Thoracic aorta (tissue), 2 donors: Measurements from ENCODE around the gene SAMD10. TPM values are rescaled to one million over a fixed set of nuclear protein-coding genes. Genes with fewer than 3 reads are reported as not detected.

Experiments
- ATAC-seq: fragments of 150-250 bp; one replicate; pipeline ENCODE4 v1.8.0; 2017; ENCODE audit warnings: low read depth; ENCODE audit not compliant: insufficient number of reproducible peaks, low FRiP score
- DNase-seq: peaks from one replicate; pipeline ENCODE4 v3.0.0-alpha.2; 2020; ENCODE audit warnings: low spot score
- H3K27ac ChIP-seq, 2 donors: fragments of 200-600 bp; sonication (generic); 1 replicate in 1 of 2; 2 replicates in 1 of 2; pipeline ENCODE4 v1.5.1; 2016; ENCODE audit warnings: mild to moderate bottlenecking in 2 of 2, moderate library complexity in 2 of 2
- H3K27me3 ChIP-seq: fragments of 200-600 bp; sonication (generic); replicated peaks from 2 replicates; pipeline ENCODE4 v1.6.0; 2016; ENCODE audit warnings: mild to moderate bottlenecking; ENCODE audit not compliant: insufficient read depth
- H3K36me3 ChIP-seq: fragments of 200-600 bp; sonication (generic); one replicate; pipeline ENCODE4 v1.5.1; 2016
- H3K4me1 ChIP-seq, 2 donors: fragments of 200-600 bp; sonication (generic); 1 replicate in 1 of 2; 2 replicates in 1 of 2; pipeline versions ENCODE4 v1.5.1 to v1.6.0; 2016; ENCODE audit warnings: low read depth in 2 of 2, mild to moderate bottlenecking in 1 of 2; ENCODE audit not compliant: control insufficient read depth in 1 of 2
- H3K4me3 ChIP-seq: fragments of 200-600 bp; sonication (generic); 2 replicates; pipeline ENCODE4 v1.5.1; 2016; ENCODE audit warnings: mild to moderate bottlenecking
- H3K9me3 ChIP-seq: fragments of 200-600 bp; sonication (generic); 2 replicates; pipeline ENCODE4 v1.5.1; 2016
- total RNA-seq, 2 donors: library from RNA; depleted of rRNA; stranded (reverse); fragments of >200 nt; gene quantifications; one replicate each; pipeline versions ENCODE4 v1.1.0 to v1.2.3, GENCODE V29; 2016
- TF ChIP-seq, protein P1 (sequence below): fragments of 200-600 bp; sonication (generic); IDR thresholded peaks from one replicate; pipeline ENCODE4 v1.5.1; 2019; ENCODE audit warnings: antibody characterized with exemption

Gene SAMD10
- total RNA-seq, 2 donors from 2014 or later = 0.78 to 3.0 TPM

DNA sequence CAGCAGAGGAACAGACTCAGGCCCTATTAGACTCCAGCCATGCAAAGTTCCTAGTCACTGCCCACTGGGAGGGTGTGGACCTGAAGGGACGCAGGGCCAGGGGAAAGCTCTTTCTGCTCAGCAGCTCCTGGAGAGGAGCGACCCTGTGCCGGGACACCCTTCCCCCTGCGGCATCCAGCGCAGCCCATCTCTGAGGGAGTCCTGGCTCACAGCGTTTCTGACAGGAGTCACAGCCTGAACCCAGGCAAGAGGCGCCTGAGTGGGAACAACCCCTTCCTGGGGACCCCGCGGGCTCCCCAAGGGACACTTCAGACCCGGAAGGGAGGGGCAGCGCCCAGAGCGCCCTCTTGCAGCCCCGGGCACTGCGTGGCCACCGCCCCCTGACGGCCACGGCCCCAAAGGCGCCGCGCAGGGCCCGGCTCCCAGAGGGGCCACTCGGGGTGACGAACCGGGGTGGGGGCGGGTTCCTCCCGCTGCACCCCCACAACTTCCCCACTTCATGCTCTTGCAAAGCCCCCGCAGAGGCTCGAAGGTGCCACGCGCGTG, 24.1 kb downstream of the SAMD10 start:
- no peak for DNase-seq
- no peaks in the 10 kb centered on the region for H3K27me3 ChIP-seq
- H3K4me3 ChIP-seq = peak overlapping the region; percentile 93
- no peak for ATAC-seq
- peak overlapping the region; percentile 72 to 78 for H3K27ac ChIP-seq
- H3K9me3 ChIP-seq = no peaks in the 10 kb centered on the region
- H3K4me1 ChIP-seq = peaks cover 35 to 48% of the 10 kb centered on the region in 2 donors
- TF ChIP-seq, protein P1, sequence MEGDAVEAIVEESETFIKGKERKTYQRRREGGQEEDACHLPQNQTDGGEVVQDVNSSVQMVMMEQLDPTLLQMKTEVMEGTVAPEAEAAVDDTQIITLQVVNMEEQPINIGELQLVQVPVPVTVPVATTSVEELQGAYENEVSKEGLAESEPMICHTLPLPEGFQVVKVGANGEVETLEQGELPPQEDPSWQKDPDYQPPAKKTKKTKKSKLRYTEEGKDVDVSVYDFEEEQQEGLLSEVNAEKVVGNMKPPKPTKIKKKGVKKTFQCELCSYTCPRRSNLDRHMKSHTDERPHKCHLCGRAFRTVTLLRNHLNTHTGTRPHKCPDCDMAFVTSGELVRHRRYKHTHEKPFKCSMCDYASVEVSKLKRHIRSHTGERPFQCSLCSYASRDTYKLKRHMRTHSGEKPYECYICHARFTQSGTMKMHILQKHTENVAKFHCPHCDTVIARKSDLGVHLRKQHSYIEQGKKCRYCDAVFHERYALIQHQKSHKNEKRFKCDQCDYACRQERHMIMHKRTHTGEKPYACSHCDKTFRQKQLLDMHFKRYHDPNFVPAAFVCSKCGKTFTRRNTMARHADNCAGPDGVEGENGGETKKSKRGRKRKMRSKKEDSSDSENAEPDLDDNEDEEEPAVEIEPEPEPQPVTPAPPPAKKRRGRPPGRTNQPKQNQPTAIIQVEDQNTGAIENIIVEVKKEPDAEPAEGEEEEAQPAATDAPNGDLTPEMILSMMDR = no peak
- H3K36me3 ChIP-seq = peaks cover 8% of the 10 kb centered on the region

DNA sequence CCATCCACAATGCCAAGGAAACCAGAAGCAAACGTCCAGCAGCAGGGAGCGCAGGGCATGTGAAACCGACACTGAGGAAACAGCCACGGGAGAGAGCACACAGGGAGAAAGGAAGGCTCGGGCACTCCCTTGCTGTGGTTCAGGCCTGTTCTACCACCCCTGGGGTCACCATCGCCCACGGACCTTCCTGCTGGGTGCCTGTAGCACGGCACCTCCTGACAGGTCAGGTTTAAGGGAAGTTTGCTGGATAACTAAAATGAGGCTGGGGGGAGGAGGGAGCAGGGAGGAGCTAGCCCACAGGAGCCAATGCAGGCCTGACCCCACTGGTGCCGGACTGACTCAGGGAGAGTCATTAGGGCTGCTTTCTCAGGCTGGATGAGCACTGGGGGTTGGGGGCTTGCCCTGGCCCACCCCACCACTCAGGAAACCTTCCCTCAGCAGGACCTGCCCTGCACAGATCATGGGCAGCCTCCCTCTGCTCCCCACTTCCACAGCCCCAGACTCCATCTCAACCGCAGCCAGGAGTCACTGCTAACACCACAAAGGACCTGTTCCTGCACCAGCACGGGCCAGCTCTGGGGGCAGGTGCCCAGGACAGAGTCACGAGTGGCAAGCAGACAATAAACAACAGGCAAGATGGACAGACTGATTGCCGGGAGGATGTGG, 25.5 kb downstream of the SAMD10 start:
- ATAC-seq = no peak
- Histone ChIP-seq H3K27me3 (no peaks in the 10 kb centered on the region), H3K9me3 (no peaks in the 10 kb centered on the region), H3K27ac (no peak overlapping the region), H3K4me1 (peaks cover 45 to 62% of the 10 kb centered on the region in 2 donors), H3K4me3 (peak overlapping the region; percentile 16), H3K36me3 (peaks cover 2% of the 10 kb centered on the region)
- DNase-seq = no peak
- TF ChIP-seq, protein P1 = no peak

DNA sequence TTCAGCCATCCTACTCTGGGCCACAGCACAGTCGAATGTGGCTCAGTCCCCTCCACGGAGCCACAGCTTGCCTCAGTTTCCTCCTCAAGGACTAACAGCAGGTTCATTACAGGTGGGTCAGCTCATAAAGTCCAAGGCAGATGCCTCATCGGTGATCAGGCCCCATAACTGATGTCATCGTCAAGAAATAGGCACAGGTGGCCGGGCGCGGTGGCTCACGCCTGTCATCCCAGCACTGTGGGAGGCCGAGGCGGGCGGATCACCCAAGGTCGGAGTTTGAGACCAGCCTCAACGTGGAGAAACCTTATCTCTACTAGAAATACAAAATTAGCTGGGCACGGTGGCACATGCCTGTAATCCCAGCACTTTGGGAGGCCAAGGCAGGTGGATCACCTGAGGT, 26.7 kb downstream of the SAMD10 start:
- ATAC-seq = no peak
- no peak for DNase-seq
- no peaks in the 10 kb centered on the region for H3K9me3 ChIP-seq
- no peaks in the 10 kb centered on the region for H3K27me3 ChIP-seq
- H3K4me1 ChIP-seq = peaks cover 54 to 73% of the 10 kb centered on the region in 2 donors
- TF ChIP-seq, protein P1 = no peak
- no peak overlapping the region for H3K27ac ChIP-seq
- no peaks in the 10 kb centered on the region for H3K36me3 ChIP-seq
- no peak overlapping the region for H3K4me3 ChIP-seq

DNA sequence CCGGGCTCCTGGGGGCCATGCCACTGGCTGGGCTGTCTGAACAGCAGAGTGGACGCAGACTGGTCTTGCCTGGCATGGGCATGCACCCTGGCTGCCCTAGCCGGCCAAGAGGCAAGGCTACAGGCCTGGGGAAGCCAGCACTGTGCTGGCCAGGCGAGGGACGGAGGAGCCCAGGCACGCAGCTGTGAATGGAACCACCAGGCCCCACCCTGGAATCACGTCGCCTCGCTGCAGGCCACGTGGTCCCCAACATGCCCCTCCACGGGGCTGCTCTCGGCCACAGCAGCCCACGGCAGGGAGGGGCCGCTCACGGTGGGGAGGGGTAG, 27.3 kb downstream of the SAMD10 start:
- ATAC-seq (no peak), DNase-seq (no peak)
- Histone ChIP-seq H3K27ac (no peak overlapping the region), H3K9me3 (no peaks in the 10 kb centered on the region), H3K4me3 (no peak overlapping the region), H3K4me1 (peaks cover 52 to 73% of the 10 kb centered on the region in 2 donors), H3K27me3 (no peaks in the 10 kb centered on the region), H3K36me3 (no peaks in the 10 kb centered on the region)
- TF ChIP-seq, protein P1 = no peak

DNA sequence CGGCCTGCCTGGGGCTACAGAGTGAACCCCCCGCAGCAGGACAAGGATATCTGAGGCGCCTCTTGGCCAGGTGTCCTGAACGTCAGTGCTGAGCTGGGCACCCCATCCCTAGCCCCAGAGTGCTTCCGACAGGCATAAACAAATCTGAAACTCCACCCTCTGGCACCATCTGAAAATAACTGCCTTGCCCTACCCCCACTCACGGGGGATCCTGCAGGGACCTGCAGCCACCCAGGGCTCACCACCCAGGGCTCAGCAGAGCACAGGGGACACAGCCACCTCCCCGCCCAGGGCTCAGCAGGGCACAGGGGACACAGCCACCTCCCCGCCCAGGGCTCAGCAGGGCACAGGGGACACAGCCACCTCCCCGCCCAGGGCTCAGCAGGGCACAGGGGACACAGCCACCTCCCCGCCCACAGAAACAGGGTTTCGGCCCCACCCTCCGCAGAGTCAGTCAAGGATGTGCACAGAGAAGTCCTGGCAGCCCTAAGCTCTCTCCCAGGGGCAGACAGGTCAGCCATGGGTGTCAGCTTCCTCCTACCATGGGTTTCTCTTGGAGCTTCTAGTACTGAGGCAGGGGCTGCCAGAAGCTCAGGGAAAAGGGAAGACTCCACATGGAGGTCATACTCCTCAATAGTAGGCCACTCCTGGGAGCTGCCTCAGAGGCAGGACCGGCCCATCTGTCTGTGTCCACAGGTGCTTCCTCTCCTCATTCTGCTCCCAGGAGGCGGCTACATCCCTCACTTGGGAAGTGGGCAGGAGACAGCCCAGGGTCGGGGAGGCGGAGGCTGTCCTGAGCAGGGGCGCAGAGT, 27.8 kb downstream of the SAMD10 start:
- no peaks in the 10 kb centered on the region for H3K9me3 ChIP-seq
- ATAC-seq (no peak), DNase-seq (no peak)
- TF ChIP-seq, protein P1 = no peak
- no peaks in the 10 kb centered on the region for H3K36me3 ChIP-seq
- H3K4me1 ChIP-seq = peaks cover 46 to 71% of the 10 kb centered on the region in 2 donors
- H3K27me3 ChIP-seq = no peaks in the 10 kb centered on the region
- no peak overlapping the region for H3K4me3 ChIP-seq
- peak overlapping the region in 1 of 2 donors; percentile 54 for H3K27ac ChIP-seq
